ENCODE data around the gene SELENOO.
"Not testable (repeated sequence)": the region's sequence is repeated elsewhere in the genome, so short reads cannot be mapped to it uniquely, and the experiment has no call there.

SELENOO gene, protein sequence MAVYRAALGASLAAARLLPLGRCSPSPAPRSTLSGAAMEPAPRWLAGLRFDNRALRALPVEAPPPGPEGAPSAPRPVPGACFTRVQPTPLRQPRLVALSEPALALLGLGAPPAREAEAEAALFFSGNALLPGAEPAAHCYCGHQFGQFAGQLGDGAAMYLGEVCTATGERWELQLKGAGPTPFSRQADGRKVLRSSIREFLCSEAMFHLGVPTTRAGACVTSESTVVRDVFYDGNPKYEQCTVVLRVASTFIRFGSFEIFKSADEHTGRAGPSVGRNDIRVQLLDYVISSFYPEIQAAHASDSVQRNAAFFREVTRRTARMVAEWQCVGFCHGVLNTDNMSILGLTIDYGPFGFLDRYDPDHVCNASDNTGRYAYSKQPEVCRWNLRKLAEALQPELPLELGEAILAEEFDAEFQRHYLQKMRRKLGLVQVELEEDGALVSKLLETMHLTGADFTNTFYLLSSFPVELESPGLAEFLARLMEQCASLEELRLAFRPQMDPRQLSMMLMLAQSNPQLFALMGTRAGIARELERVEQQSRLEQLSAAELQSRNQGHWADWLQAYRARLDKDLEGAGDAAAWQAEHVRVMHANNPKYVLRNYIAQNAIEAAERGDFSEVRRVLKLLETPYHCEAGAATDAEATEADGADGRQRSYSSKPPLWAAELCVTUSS

GRCh38 chr22:50200461-50201190, at the start of gene SELENOO:
Gene SELENOO, plus strand, starts transcription at chr22:50201011. Its CDS starts 26 bp downstream, at chr22:50201037.
- peak; percentile 92 for DNase-seq

DNA sequence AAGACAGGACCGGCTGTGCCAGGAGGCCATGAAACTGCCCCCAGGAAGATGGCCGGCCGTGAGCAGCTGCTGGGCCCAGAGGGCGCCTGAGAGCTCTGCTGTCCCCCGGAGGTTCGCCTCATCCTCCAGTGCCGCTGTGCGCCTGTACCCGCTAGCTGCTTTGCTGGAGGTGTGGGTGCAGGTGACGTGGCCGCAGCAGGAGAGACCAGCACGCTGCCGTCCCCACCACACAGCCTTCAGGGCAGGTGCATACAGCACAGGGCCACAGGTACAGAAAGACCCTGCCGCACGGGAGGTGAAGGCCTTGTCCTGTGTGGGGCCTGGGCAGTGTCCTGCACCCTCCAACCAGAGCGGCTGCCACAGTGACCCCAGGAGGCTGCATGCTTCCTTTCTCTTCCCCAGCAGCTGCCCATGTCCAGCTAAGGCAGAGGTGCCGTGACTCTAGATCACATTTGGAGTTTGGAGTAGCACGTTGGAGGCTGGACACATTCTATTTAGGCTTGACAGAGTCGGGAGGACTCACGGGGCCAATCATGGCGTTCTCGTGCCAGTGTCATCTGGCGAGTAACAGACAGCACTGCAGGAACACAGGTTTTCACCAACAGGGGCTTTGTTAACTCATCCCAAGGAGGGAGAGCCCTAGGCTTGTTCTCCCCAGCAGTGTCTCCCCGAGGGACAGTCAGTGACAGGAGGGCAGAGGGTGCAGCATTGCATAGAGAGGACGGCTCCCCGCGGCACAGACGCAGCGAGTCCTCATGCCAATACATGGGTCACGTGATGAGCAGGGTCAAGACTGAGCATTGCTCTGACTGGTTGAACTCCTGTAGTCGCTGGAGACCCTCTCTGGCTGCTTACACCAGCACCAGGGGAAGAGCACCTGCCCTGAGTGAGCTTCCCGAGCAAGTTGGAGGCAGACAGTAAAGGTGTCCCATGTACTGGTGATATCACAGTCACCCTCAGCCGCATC, 49.0 kb upstream of the SELENOO start:
- no peak for DNase-seq

DNA sequence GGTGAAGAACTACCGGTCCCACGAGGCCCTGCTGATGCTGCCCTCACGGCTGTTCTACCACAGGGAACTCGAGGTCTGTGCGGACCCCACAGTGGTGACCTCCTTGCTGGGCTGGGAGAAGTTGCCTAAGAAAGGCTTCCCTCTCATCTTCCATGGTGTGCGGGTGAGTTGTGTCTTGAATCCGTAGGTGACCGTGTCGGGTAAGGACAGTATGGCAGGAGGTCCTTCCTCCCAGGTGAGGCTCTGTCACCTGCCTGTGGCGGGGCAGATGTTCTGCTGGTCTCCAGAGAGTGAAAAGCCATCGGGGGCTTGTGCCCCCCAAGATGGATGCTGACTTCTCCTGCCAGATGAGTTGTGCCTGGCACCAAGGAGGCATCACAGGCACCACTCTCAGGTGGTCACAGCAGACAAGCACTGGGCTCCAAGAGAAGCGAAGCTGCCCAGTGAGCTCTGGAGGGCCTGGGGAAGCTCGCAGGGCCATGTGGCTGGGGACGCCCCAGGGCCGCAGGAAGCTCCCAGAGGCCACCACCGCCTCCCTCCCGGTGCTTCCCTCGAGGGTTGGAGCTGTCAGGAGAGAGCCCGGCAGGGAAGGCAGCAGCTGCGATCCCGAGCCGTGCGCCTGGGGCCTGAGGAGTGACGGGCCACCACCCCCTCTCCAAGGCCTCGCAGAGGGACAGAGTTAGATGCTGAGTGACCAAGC, 47.6 kb upstream of the SELENOO start:
- DNase-seq = no peak

DNA sequence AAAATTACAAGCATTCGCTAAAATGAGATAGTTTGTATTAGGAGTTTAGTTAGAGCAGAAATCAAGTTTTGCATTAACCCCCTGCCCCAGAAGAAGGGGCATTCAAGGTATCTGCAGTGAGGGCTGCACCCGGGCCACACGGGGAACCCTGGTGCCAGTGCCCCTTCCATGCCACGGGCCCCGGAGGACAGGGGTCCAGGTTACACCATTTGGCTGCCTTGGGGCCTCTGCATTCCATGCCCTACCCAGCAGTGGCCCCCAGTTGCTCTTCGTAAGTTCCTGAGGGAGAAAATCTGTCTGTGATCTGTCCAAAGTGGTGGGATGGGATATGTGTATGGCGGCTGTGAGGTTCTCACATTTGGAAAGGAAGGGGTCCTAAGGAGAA, 47.1 kb upstream of the SELENOO start:
- no peak for DNase-seq

DNA sequence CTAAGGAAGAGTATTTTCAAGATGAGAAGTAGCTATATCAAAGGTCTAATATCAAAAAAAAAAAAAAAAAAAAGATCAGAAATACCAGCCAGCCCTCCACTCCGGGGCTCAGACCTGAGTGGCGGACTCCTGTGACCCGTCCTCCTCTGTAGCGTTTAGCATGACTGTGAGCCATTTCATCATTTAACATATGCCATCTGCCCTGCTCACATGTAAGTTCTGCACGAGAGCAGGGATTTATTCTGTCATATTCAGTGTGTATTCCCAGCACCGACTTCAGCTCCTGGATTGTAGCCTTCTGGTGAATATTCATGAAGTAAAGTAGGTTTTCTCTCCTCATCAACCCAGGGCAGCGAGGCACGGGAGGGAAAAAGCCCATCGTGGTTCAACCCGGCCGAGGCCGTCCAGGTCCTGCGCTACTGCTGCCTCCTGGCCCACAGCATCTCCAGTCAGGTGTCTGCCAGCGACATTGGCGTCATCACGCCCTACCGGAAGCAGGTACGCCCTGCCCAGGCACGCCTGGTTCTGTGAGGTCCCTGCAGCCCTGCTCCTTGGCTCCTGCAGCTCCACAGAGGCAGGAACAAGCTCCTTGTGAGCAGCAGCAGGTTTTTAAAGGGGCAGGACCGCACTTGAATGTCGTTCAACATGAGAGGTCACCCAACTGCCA, 43.0 kb upstream of the SELENOO start:
- DNase-seq = no peak

DNA sequence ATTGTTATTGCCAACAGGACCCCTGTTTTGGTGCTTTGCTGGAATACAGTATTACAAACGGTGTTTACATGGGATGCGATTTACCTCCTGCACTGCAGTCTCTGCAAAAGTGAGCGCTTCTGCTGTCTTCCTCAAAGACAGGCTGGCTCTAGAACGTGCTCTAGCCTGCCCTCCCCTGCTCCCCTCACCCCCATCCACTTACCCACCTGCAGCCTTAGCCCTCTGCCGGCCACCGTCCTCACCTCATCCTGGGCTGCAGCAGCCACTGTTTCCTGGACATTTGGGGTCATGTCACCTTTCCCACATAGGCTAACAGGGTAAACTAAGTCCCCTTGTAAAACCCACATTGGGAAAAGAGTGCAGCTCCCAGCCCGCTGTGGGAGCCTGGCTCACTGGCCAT, 39.9 kb upstream of the SELENOO start:
- no peak for DNase-seq

DNA sequence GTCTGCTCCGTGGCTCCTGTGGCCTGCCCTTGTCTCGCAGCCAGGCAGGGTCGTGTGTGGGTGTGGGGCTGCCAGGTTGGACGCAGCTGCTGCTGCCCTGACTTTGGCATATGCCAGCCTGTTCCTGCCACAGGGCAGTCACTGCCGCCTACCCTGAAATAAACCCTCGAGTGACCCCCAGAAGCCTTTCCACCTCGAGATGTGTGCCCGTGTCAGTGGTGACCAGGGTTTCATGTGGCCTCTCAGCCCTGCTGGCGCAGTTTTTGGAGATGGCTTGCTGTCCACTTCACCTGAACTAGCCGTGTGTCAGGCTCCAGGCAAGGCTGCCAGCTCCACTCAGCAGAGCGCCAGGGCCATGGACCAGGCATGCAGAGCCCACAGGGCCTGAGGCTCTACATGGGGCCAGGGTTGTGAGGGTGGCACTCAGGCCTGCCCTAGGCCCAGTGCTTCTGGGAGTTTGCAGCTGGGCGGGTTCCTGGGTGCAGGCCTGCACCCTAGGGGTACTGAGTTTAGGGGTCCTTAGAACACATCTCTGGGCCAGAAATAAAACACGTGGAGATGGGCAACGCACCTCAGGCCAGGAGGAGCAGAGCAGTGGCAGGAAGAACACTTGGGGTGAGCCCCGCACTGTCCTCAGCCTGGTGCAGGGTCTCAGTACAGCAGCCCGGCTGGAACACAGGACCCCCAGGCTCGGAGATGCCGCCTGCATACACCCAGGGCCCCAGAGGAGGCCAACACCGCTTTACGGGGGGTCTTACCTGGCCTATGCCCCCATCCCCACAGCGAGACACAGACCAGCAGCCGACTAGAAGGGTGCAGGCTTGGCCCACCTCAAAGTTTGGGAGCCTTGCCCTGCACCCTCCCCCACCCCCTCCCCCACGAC, 39.1 kb upstream of the SELENOO start:
- DNase-seq = no peak

- DNase-seq = no peak
These were observed 38.3 kb upstream of the SELENOO start for GRCh38 chr22:50162391-50162956.

DNA sequence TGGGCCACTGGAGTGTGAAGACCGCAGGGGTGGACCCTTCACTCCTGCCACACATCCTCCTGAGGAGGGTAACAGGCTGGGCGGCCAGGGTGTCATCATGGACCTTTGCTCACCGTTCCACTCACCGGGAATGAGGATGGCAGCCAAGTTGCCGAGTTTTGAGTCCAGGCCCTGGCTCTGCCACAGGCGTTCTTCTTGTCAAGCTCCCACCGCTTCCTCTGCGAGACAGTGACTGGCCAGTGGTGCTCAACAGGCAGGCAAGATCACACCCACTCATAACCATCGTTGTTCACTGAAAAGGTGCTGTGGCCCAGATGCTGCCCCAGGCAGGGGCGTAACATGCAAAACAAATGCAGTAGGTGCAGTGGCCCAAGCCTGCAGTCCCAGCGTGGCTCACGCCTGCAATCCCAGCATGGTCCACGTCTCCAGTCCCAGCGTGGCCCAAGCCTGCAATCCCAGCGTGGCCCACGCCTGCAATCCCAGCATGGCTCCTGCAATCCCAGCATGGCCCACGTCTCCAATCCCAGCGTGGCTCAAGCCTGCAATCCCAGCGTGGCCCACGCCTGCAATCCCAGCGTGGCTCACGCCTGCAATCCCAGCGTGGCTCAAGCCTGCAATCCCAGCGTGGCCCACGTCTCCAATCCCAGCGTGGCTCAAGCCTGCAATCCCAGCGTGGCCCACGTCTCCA, 35.2 kb upstream of the SELENOO start:
- no peak for DNase-seq

GRCh38 chr22:50167689-50168489, 32.9 kb upstream of the SELENOO start:
- no peak for DNase-seq

GRCh38 chr22:50168490-50169180, 32.2 kb upstream of the SELENOO start:
- DNase-seq = not testable (repeated sequence)

DNA sequence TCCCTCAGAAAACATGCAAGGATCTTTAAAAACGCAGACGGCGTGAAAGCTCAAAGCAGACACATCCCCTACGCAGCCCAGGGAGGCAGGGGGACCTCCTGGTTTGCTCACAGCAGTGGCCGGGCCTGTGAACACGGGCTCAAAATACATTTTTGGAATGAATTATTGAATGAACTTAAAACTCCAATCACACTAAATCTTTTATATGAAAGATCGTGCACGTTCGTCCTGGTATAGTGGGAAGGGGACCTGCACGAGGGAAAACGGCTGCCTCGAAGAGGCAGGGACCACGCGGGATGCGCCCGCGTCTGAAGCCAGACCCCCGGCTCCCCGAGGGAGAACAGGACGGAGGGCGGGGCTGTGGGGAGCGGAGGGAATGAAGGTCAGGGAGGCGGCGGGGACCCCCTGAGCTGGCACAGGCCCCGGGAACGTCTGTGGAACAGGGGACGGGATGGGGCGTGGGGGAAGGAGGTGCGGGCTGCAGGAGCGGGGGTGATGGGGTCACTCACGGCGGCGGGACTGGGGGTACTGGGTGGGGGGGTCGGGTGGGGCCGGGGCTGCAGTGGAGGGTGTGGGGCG, 31.5 kb upstream of the SELENOO start:
- no peak for DNase-seq

DNA sequence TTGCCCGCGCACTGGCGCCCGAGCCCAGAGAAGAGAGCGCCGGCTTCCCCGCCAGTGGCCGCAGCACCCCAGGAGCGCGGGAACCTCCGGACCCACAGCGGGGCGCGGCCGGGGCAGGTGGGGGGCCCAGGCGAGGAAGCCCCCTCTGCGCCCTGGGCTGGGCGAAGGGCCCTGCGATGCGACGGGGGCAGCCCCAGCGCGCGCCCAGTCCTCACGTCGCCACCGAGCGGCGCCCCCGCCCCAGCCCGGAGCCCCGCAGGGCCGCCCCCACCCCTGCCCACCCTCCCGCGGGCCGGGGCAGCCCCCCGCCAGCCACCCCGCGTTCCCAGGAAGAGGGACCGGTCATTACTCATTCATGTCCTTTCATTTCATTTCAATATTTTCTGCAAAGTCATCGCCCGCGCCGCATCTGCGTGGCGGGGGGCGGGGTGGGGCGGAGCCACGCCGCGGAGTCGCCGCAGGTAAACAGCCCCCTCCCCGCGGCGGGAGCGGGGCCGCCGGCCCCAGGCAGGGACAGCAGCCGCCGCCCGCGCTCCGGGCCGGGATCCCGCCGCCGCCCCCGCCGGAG, 31.0 kb upstream of the SELENOO start:
- DNase-seq = peak; percentile 39

GRCh38 chr22:50170453-50171318, 30.1 kb upstream of the SELENOO start, which contains the start of gene PANX2:
Gene PANX2, plus strand, starts transcription at chr22:50170731. Its CDS starts 0 bp downstream, at chr22:50170731.
- DNase-seq = no peak

- DNase-seq = no peak
These were observed 29.4 kb upstream of the SELENOO start for GRCh38 chr22:50171319-50171964.

Data from CD4-positive, alpha-beta T cell treated with Interleukin-15 for 1 hour (primary cell).